ENCODE data around the gene C1R.

C1R gene

GRCh38 chr12:7068240-7068993 is 23.8 kb downstream of the C1R start:
- Histone ChIP-seq H3K27me3 (ENCODE audit: control insufficient read depth, insufficient read depth, low read length) (no peaks in the 10 kb centered on the region; the same call in 1 of the 2 replicates), H3K9me3 (ENCODE audit: control insufficient read depth, insufficient read depth, low read depth, low read length) (no peaks in the 10 kb centered on the region), H3K4me1 (ENCODE audit: control insufficient read depth, insufficient read depth, low read length) (no peaks in the 10 kb centered on the region), H3K9ac (ENCODE audit: low read length) (no peak overlapping the region), H3K36me3 (ENCODE audit: control insufficient read depth, insufficient read depth, low read length) (no peaks in the 10 kb centered on the region), H3K4me3 (ENCODE audit: low read depth, low read length) (no peak overlapping the region), H3K27ac (ENCODE audit: low read depth, low read length) (no peak overlapping the region)

DNA sequence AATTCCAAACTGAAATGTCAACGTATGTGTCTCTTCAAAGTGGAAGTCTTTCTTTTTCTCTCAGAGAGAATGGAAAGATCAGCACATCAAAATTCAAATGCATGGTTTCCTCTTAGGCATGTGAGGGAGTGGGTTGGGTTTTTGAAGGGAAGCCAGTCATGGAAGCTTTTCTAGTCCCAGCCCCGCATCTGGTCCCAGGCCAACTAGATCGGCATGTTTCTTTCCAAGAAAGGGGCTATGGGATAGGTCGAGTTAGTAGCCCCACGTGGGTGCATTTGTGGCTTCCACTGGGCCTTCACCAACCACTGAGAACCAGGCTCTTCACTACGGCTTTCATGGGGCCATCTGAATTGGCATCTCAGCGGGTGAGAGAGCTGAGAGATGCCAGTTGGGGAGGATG is 25.1 kb downstream of the C1R start:
- H3K36me3 ChIP-seq (ENCODE audit: control insufficient read depth, insufficient read depth, low read length) = no peaks in the 10 kb centered on the region
- no peak overlapping the region for H3K27ac ChIP-seq (ENCODE audit: low read depth, low read length)
- no peaks in the 10 kb centered on the region for H3K4me1 ChIP-seq (ENCODE audit: control insufficient read depth, insufficient read depth, low read length)
- H3K27me3 ChIP-seq (ENCODE audit: control insufficient read depth, insufficient read depth, low read length) = no peaks in the 10 kb centered on the region
- no peak overlapping the region for H3K4me3 ChIP-seq (ENCODE audit: low read depth, low read length)
- no peaks in the 10 kb centered on the region for H3K9me3 ChIP-seq (ENCODE audit: control insufficient read depth, insufficient read depth, low read depth, low read length)
- H3K9ac ChIP-seq (ENCODE audit: low read length) = no peak overlapping the region

DNA sequence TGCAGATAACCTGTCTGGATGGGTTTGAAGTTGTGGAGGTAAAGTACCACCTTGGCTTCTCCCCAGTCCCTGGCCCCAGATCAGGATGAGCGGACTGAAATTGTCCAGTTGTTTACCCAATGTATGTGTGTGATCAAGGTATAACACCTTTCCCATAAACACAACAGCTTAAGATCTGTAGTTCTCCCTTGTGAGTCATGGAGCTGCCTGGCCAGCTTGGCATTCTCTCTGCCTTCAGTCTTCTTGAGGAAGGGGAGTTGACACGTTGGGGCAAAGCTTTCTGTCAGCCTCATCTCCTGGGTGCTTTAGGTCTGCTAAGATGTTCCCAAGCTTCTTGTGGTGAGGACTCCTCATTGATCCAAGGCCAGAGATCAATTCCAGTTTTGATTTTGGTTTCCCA is 25.6 kb downstream of the C1R start:
- Histone ChIP-seq H3K4me1 (ENCODE audit: control insufficient read depth, insufficient read depth, low read length) (no peaks in the 10 kb centered on the region), H3K9me3 (ENCODE audit: control insufficient read depth, insufficient read depth, low read depth, low read length) (no peaks in the 10 kb centered on the region), H3K27ac (ENCODE audit: low read depth, low read length) (no peak overlapping the region), H3K4me3 (ENCODE audit: low read depth, low read length) (no peak overlapping the region), H3K27me3 (ENCODE audit: control insufficient read depth, insufficient read depth, low read length) (no peaks in the 10 kb centered on the region), H3K9ac (ENCODE audit: low read length) (no peak overlapping the region), H3K36me3 (ENCODE audit: control insufficient read depth, insufficient read depth, low read length) (no peaks in the 10 kb centered on the region)

GRCh38 chr12:7065073-7065623 is 27.1 kb downstream of the C1R start:
- Histone ChIP-seq H3K4me1 (ENCODE audit: control insufficient read depth, insufficient read depth, low read length) (peaks cover 12% of the 10 kb centered on the region), H3K4me3 (ENCODE audit: low read depth, low read length) (no peak overlapping the region), H3K36me3 (ENCODE audit: control insufficient read depth, insufficient read depth, low read length) (no peaks in the 10 kb centered on the region), H3K27me3 (ENCODE audit: control insufficient read depth, insufficient read depth, low read length) (no peaks in the 10 kb centered on the region), H3K27ac (ENCODE audit: low read depth, low read length) (no peak overlapping the region), H3K9me3 (ENCODE audit: control insufficient read depth, insufficient read depth, low read depth, low read length) (no peaks in the 10 kb centered on the region), H3K9ac (ENCODE audit: low read length) (no peak overlapping the region)

DNA sequence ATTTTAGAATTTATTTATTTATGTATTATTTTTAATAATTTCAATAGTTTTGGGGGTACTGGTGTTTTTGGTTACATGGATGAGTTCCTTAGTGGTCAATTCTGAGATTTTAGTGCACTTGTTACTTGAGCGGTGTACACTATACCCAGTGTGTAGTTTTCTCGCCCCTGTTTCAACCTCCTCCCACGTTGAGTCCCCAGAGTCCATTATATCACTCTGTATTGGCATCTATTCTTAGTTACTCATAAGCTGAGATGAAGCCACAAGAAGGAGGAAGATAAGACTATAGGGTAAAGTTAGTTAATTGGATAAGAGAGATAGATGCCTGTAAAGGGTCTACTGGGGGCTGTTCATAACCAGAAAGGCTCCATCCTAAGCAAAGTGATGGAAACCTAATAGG is 27.7 kb downstream of the C1R start:
- Histone ChIP-seq H3K4me3 (ENCODE audit: low read depth, low read length) (no peak overlapping the region), H3K4me1 (ENCODE audit: control insufficient read depth, insufficient read depth, low read length) (peaks cover 12% of the 10 kb centered on the region), H3K27ac (ENCODE audit: low read depth, low read length) (no peak overlapping the region), H3K9me3 (ENCODE audit: control insufficient read depth, insufficient read depth, low read depth, low read length) (no peaks in the 10 kb centered on the region), H3K36me3 (ENCODE audit: control insufficient read depth, insufficient read depth, low read length) (no peaks in the 10 kb centered on the region), H3K27me3 (ENCODE audit: control insufficient read depth, insufficient read depth, low read length) (no peaks in the 10 kb centered on the region), H3K9ac (ENCODE audit: low read length) (no peak overlapping the region)

GRCh38 chr12:7061596-7061995 is 30.6 kb downstream of the C1R start:
- no peak overlapping the region for H3K9ac ChIP-seq (ENCODE audit: low read length)
- H3K36me3 ChIP-seq (ENCODE audit: control insufficient read depth, insufficient read depth, low read length) = no peaks in the 10 kb centered on the region
- H3K9me3 ChIP-seq (ENCODE audit: control insufficient read depth, insufficient read depth, low read depth, low read length) = no peaks in the 10 kb centered on the region
- no peak overlapping the region for H3K4me3 ChIP-seq (ENCODE audit: low read depth, low read length)
- peaks cover 12% of the 10 kb centered on the region for H3K4me1 ChIP-seq (ENCODE audit: control insufficient read depth, insufficient read depth, low read length)
- H3K27me3 ChIP-seq (ENCODE audit: control insufficient read depth, insufficient read depth, low read length) = no peaks in the 10 kb centered on the region
- H3K27ac ChIP-seq (ENCODE audit: low read depth, low read length) = no peak overlapping the region

DNA sequence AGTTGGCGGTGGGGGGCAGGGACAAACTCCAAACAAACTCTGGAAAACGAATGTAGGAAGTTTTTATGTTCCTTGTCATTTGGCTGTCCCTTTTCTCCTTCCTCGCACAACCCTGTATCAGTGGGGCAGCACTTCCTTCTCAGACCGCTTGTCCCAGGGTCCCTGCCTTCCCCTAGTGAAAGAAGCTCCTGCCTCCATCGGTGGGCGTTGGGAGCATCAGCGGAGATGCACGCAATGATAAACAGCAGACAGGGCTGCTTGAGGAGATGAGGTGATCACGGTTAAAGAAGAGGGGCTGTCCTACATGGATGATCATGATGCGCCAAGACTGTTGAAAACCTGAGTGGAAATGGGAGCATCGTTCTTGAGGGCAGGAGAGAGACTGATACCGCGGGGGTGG is 31.1 kb downstream of the C1R start:
- Histone ChIP-seq H3K4me1 (ENCODE audit: control insufficient read depth, insufficient read depth, low read length) (peaks cover 12% of the 10 kb centered on the region), H3K27me3 (ENCODE audit: control insufficient read depth, insufficient read depth, low read length) (no peaks in the 10 kb centered on the region), H3K9me3 (ENCODE audit: control insufficient read depth, insufficient read depth, low read depth, low read length) (no peaks in the 10 kb centered on the region), H3K36me3 (ENCODE audit: control insufficient read depth, insufficient read depth, low read length) (no peaks in the 10 kb centered on the region), H3K9ac (ENCODE audit: low read length) (no peak overlapping the region), H3K4me3 (ENCODE audit: low read depth, low read length) (no peak overlapping the region), H3K27ac (ENCODE audit: low read depth, low read length) (no peak overlapping the region)

- Histone ChIP-seq H3K9me3 (ENCODE audit: control insufficient read depth, insufficient read depth, low read depth, low read length) (no peaks in the 10 kb centered on the region), H3K36me3 (ENCODE audit: control insufficient read depth, insufficient read depth, low read length) (no peaks in the 10 kb centered on the region), H3K4me3 (ENCODE audit: low read depth, low read length) (no peak within 1 kb of the TSS), H3K27ac (ENCODE audit: low read depth, low read length) (no peak within 1 kb of the TSS), H3K4me1 (ENCODE audit: control insufficient read depth, insufficient read depth, low read length) (peaks cover 12% of the 10 kb centered on the region), H3K9ac (ENCODE audit: low read length) (peak within 1 kb of the TSS; percentile 54), H3K27me3 (ENCODE audit: control insufficient read depth, insufficient read depth, low read length) (no peaks in the 10 kb centered on the region)
These were observed 31.8 kb downstream of the C1R start, which contains the start of gene C1S for GRCh38 chr12:7060353-7060954. C1S (plus strand) TSS chr12:7060718; CDS start chr12:7061913, 1,195 bp downstream.

DNA sequence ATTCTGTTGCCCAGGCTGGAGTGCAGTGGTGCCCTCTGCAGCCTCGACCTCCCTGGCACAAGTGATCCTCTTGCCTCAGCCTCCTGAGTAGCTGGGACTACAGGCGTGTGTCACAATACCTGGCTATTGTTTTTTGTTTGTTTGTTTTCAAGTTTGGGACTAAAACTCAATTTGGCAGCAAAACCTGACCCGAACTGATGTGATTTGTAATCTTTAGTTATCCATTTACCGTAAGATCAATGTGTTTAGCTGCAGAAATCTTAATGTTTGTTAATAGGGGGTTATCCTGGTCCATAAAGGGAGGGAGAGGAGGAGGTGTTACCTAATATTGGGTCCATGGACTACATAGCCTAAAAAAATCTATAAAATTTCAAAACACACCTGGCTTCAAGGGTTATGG is 32.5 kb downstream of the C1R start:
- H3K27ac ChIP-seq (ENCODE audit: low read depth, low read length) = no peak overlapping the region
- no peak overlapping the region for H3K9ac ChIP-seq (ENCODE audit: low read length)
- no peak overlapping the region for H3K4me3 ChIP-seq (ENCODE audit: low read depth, low read length)
- peaks cover 12% of the 10 kb centered on the region for H3K4me1 ChIP-seq (ENCODE audit: control insufficient read depth, insufficient read depth, low read length)
- H3K36me3 ChIP-seq (ENCODE audit: control insufficient read depth, insufficient read depth, low read length) = no peaks in the 10 kb centered on the region
- no peaks in the 10 kb centered on the region for H3K9me3 ChIP-seq (ENCODE audit: control insufficient read depth, insufficient read depth, low read depth, low read length)
- no peaks in the 10 kb centered on the region for H3K27me3 ChIP-seq (ENCODE audit: control insufficient read depth, insufficient read depth, low read length)

GRCh38 chr12:7058850-7059395 is 33.3 kb downstream of the C1R start:
- no peak overlapping the region for H3K27ac ChIP-seq (ENCODE audit: low read depth, low read length)
- H3K4me1 ChIP-seq (ENCODE audit: control insufficient read depth, insufficient read depth, low read length) = peaks cover 12% of the 10 kb centered on the region
- no peaks in the 10 kb centered on the region for H3K27me3 ChIP-seq (ENCODE audit: control insufficient read depth, insufficient read depth, low read length)
- no peaks in the 10 kb centered on the region for H3K9me3 ChIP-seq (ENCODE audit: control insufficient read depth, insufficient read depth, low read depth, low read length)
- no peak overlapping the region for H3K4me3 ChIP-seq (ENCODE audit: low read depth, low read length)
- no peak overlapping the region for H3K9ac ChIP-seq (ENCODE audit: low read length)
- H3K36me3 ChIP-seq (ENCODE audit: control insufficient read depth, insufficient read depth, low read length) = no peaks in the 10 kb centered on the region

- H3K27me3 ChIP-seq (ENCODE audit: control insufficient read depth, insufficient read depth, low read length) = no peaks in the 10 kb centered on the region
- no peak overlapping the region for H3K9ac ChIP-seq (ENCODE audit: low read length)
- H3K27ac ChIP-seq (ENCODE audit: low read depth, low read length) = no peak overlapping the region
- H3K4me3 ChIP-seq (ENCODE audit: low read depth, low read length) = no peak overlapping the region
- no peaks in the 10 kb centered on the region for H3K36me3 ChIP-seq (ENCODE audit: control insufficient read depth, insufficient read depth, low read length)
- peaks cover 13% of the 10 kb centered on the region for H3K4me1 ChIP-seq (ENCODE audit: control insufficient read depth, insufficient read depth, low read length)
- no peaks in the 10 kb centered on the region for H3K9me3 ChIP-seq (ENCODE audit: control insufficient read depth, insufficient read depth, low read depth, low read length)
These were observed 33.9 kb downstream of the C1R start for GRCh38 chr12:7058163-7058845.

All from HUES6 (cell line).